ENCODE results near the gene MGLL.

MGLL gene

DNA sequence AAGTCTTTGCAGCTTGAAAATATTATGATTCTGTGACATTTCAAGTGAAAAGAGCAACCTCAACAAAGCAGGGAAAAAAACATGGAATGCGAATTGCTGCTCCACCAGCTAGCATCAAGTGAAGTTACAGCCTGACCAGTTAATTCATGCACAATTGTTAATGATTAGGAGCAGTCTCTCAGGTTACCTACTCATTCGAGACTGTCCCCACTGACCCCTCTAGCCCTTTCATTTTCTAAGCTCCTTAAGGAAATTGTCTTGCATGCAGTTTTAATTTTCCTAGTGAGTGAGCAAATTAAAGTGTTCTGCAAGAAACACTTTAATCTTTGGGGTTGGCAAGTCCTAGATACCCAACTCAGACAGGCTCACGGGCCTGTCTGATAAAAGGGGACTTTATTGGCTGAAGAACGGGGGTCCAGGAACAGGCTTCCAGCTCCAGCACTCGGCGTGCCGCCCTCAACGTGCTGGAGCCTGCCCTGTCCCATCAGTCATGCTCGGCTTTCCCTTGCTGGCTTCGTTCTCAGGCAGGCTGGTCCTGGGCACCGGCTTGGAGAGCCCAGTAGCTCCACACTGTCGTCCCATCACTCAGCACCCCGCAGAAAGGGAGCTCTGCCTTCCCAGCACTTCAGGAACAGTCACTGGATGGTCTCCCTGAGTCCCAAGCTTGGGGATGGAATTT lies 175.0 kb downstream of the MGLL start:
- Histone ChIP-seq H3K4me3 (ENCODE audit: low read length) (no peak overlapping the region), H3K27me3 (ENCODE audit: control insufficient read depth, insufficient read depth, low read length) (no peaks in the 10 kb centered on the region)

DNA sequence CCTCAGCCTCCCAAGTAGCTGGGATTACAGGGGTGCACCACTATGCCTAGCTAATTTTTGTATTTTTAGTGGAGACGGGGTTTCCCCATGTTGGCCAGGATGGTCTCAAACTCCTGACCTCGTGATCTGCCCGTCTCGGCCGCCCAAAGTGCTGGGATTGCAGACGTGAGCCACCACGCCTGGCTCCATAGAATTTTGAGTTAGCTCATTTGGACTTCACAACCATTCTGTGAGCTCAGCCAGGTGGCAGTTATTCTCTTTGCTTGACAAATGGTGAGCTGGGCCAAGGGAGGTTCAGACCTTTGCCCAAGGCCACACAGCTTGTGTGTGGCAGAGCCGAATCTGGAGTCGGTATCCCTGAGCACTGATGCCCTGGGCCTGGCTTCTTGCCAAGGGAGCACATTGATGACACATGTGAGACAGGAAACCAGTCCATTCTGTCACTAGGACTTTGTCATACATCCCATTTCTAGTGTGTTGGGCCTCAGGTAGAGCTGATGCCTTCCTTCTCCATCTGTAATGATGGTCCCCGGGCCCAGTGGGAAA lies 175.7 kb downstream of the MGLL start:
- H3K36me3 ChIP-seq (ENCODE audit: control insufficient read depth, insufficient read depth, low read length): no peaks in the 10 kb centered on the region
- H3K27me3 ChIP-seq (ENCODE audit: control insufficient read depth, insufficient read depth, low read length): no peaks in the 10 kb centered on the region
- no peak overlapping the region for H3K27ac ChIP-seq (ENCODE audit: low read depth, low read length)
- H3K9ac ChIP-seq (ENCODE audit: low read length): no peak overlapping the region
- H3K4me1 ChIP-seq (ENCODE audit: control insufficient read depth, insufficient read depth, low read length): no peaks in the 10 kb centered on the region
- H3K4me3 ChIP-seq (ENCODE audit: low read length): no peak overlapping the region

More for the DNA sequence above, 175.0 kb downstream of the MGLL start:
- H3K27ac ChIP-seq (ENCODE audit: low read depth, low read length): no peak overlapping the region
- H3K36me3 ChIP-seq (ENCODE audit: control insufficient read depth, insufficient read depth, low read length): no peaks in the 10 kb centered on the region
- no peak overlapping the region for H3K9ac ChIP-seq (ENCODE audit: low read length)
- no peaks in the 10 kb centered on the region for H3K4me1 ChIP-seq (ENCODE audit: control insufficient read depth, insufficient read depth, low read length)

DNA sequence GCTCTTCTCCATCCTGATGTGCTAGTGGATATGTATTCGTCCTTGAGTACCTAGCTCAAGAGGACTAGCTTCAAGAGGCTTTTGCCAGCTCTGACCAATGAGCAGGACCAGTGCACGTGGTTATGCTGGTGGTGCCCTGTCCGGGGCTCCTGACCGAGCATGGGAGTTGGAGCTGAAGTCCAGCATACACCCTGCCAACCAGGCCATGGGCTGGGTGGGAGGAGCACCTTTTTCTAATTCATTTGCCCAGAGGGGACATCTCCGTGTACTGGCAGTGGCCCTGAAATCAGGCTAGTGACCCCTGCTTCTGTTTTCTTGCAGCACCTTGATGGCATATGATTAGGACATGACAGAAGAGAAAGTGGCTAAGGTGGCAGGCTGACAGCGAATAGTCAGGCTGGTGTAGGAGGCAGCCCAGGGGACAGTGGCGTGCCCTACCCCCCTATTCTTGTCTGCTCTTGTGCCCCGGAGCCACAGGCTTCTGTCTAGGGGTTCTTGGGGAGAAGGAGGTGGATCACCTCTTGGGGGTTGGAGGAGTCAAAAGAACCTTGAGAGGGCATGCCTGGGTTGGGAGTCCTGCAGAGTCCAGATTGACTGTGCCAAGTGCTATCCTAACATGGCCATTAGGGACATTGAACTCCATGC lies 176.8 kb downstream of the MGLL start:
- Histone ChIP-seq H3K27me3 (ENCODE audit: control insufficient read depth, insufficient read depth, low read length) (no peaks in the 10 kb centered on the region), H3K36me3 (ENCODE audit: control insufficient read depth, insufficient read depth, low read length) (no peaks in the 10 kb centered on the region), H3K4me1 (ENCODE audit: control insufficient read depth, insufficient read depth, low read length) (no peaks in the 10 kb centered on the region), H3K9ac (ENCODE audit: low read length) (no peak overlapping the region), H3K27ac (ENCODE audit: low read depth, low read length) (no peak overlapping the region), H3K4me3 (ENCODE audit: low read length) (no peak overlapping the region)

DNA sequence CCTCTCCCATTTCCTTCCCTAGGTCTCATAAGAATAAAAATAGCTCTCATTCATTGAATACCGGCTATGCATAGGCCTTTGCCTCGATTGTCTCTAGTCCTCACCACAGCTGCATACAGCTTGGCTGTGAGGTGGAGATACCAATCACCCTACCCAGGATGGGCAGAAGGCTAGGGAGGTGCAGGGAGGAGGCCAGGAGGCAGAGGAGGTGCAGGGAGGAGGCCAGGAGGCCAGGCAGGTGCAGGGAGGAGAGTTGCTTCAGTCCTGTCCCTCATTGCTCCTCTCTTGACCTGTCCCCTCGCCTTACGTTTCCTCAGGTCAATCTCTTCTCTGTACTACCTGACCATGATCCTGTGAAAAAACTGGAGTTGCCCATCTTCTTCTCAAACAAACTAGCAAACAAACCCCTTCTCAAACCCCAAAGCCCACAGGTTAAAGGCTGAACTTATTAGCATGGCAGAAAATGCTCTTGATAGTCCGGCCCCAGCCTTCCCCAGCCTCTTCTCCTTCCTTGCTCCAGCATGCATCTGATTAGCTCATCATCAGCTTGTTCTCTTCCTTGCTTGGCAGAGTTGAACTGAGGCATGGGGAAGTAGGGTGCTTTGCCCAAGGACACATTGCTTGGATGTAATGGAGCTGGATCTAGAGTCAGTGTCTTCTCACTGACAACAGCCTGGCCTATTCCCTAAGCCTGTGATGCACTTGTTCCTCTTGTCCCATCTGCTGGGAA lies 177.5 kb downstream of the MGLL start:
- no peaks in the 10 kb centered on the region for H3K27me3 ChIP-seq (ENCODE audit: control insufficient read depth, insufficient read depth, low read length)
- no peaks in the 10 kb centered on the region for H3K4me1 ChIP-seq (ENCODE audit: control insufficient read depth, insufficient read depth, low read length)
- H3K4me3 ChIP-seq (ENCODE audit: low read length): no peak overlapping the region
- no peaks in the 10 kb centered on the region for H3K36me3 ChIP-seq (ENCODE audit: control insufficient read depth, insufficient read depth, low read length)
- H3K9ac ChIP-seq (ENCODE audit: low read length): no peak overlapping the region
- H3K27ac ChIP-seq (ENCODE audit: low read depth, low read length): no peak overlapping the region

DNA sequence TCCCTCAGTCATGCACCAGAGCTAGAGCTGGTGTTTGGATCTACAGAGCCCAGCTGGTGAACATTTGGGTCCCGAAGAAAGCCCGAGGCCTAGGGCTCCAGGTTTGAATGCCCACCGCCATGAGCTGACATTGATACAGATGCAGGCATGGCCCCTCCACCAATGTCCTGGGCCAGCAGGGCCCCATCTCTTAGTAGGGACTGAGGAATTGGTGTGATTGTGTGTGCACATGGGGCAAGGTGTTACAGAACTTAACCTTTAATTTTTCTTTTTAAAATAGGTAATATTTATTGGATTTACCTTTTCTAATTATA lies 182.3 kb downstream of the MGLL start:
- Histone ChIP-seq H3K9ac (ENCODE audit: low read length) (no peak overlapping the region), H3K27me3 (ENCODE audit: control insufficient read depth, insufficient read depth, low read length) (no peaks in the 10 kb centered on the region), H3K27ac (ENCODE audit: low read depth, low read length) (no peak overlapping the region), H3K4me1 (ENCODE audit: control insufficient read depth, insufficient read depth, low read length) (no peaks in the 10 kb centered on the region), H3K4me3 (ENCODE audit: low read length) (no peak overlapping the region), H3K36me3 (ENCODE audit: control insufficient read depth, insufficient read depth, low read length) (no peaks in the 10 kb centered on the region)

DNA sequence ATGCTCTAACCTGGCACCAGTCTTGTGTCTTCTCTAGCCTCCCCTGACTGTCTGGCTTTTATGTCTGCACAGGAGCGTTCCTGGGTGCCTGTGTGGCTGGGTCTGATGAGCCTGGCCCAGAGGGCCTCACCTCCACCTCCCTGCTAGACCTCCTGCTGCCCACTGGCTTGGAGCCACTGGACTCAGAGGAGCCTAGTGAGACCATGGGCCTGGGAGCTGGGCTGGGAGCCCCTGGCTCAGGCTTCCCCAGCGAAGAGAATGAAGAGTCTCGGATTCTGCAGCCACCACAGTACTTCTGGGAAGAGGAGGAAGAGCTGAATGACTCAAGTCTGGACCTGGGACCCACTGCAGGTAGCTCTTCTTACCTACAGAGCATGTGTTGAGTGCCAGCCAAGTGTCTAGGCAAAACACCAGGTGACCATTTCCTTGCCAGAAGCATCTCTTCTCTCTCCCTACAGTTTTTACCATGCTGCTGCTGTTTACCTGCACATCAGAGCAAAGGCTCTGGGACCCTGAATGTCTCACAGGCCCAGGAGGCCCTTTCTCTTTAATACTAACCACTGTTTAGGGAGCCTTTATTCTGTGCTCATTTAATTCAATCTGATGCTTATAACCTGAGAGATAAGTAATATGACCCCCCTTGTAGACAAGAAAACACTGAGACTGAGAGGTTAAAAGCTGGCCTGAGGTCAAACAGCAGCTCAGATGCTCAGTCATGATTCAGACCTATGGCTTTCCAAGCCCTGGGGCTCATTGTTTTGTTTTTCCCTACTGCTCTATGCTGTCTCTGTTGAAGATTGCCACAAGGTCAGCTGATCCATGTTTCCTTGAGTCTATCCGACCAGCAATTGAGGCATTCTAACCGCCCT lies 182.9 kb downstream of the MGLL start:
- H3K9ac ChIP-seq (ENCODE audit: low read length): no peak overlapping the region
- H3K4me3 ChIP-seq (ENCODE audit: low read length): no peak overlapping the region
- H3K27ac ChIP-seq (ENCODE audit: low read depth, low read length): no peak overlapping the region
- no peaks in the 10 kb centered on the region for H3K27me3 ChIP-seq (ENCODE audit: control insufficient read depth, insufficient read depth, low read length)
- no peaks in the 10 kb centered on the region for H3K36me3 ChIP-seq (ENCODE audit: control insufficient read depth, insufficient read depth, low read length)
- no peaks in the 10 kb centered on the region for H3K4me1 ChIP-seq (ENCODE audit: control insufficient read depth, insufficient read depth, low read length)
